HCT116 (cell line): ENCODE results near the gene STIM1. TPM values are rescaled to one million over a fixed set of nuclear protein-coding genes. Genes with fewer than 3 reads are reported as not detected.

Experiments used
- ATAC-seq: fragments of 200-7000 bp; cut with Tn5 transposase; 2 replicates; pipeline ENCODE4 v1.9.1; 2020; ENCODE audit warnings: mild to moderate bottlenecking, moderate library complexity
- BruUV-seq: library from RNA; stranded (reverse); fragments of 400-500 nt; replicated peaks from 2 replicates; lab custom pipeline; 2021; lab: Mats Ljungman, UMichigan
- CTCF ChIA-PET: fragments of 300-600 bp; sonication (Branson Sonifier 250); formaldehyde crosslinking; loops from one replicate; lab custom pipeline; 2021; ENCODE audit warnings: antibody characterized with exemption; lab: Charles Lee
- POLR2A ChIA-PET: fragments of 300-600, 350-600 bp; sonication (Branson Sonifier 250); formaldehyde crosslinking; loops from one replicate; lab custom pipeline; 2021; ENCODE audit warnings: antibody characterized with exemption; lab: Charles Lee
- RAD21 ChIA-PET, 2 experiments: fragments of 300-600 bp; sonication (Branson Sonifier 250); formaldehyde crosslinking; loops; one replicate each; lab custom pipeline; 2023; ENCODE audit warnings: low total read pairs in 2 of 2; ENCODE audit not compliant: uncharacterized antibody in 2 of 2, unreplicated experiment in 2 of 2, low non-redundant PET in 1 of 2; lab: Charles Lee
- DNase-seq: peaks from one replicate; pipeline ENCODE4 v3.0.0-alpha.2; 2010; ENCODE audit warnings: low read depth, low spot score
- H2AFZ ChIP-seq: fragments of 200-600 bp; shearing (Covaris generic), sonication (generic); 2 replicates; pipeline ENCODE4 v1.6.1; 2017; ENCODE audit warnings: low read depth, mixed run types, mixed read lengths, antibody characterized with exemption, low read length; ENCODE audit not compliant: poor library complexity, severe bottlenecking
- H3K27ac ChIP-seq: 2 replicates; pipeline ENCODE4 v1.5.1; 2012; ENCODE audit warnings: low read depth, low read length
- H3K27me3 ChIP-seq: fragments of 200-600 bp; sonication (generic); 2 replicates; pipeline ENCODE4 v1.6.1; 2016; ENCODE audit warnings: mixed run types, low read length, mixed read lengths; ENCODE audit not compliant: insufficient read depth
- H3K36me3 ChIP-seq, 2 experiments: fragments of 200-500 bp in 1 of 2; fragments of 200-600 bp in 1 of 2; sonication (Bioruptor generic) in 1 of 2; sonication (generic) in 1 of 2; 2 replicates each; pipeline versions ENCODE4 v1.5.1 to v1.6.1; 2014 to 2016; ENCODE audit warnings: low read length in 2 of 2, inconsistent platforms in 1 of 2, mixed read lengths in 1 of 2, mixed run types in 1 of 2; ENCODE audit not compliant: insufficient read depth in 2 of 2, control insufficient read depth in 1 of 2
- H3K4me1 ChIP-seq, 2 experiments: fragments of 200-600 bp in 1 of 2; sonication (generic) in 1 of 2; 2 replicates each; pipeline versions ENCODE4 v1.5.1 to v1.6.1; 2012 to 2017; ENCODE audit warnings: low read length in 2 of 2, inconsistent platforms in 1 of 2, mild to moderate bottlenecking in 1 of 2, mixed read lengths in 1 of 2, mixed run types in 1 of 2, moderate library complexity in 1 of 2; ENCODE audit not compliant: insufficient read depth in 2 of 2, control insufficient read depth in 1 of 2
- H3K4me2 ChIP-seq: fragments of 200-600 bp; sonication (generic); 2 replicates; pipeline ENCODE4 v1.6.1; 2017; ENCODE audit warnings: mixed run types, low read length, mixed read lengths
- H3K4me3 ChIP-seq, 2 experiments: fragments of 200-600 bp in 1 of 2; sonication (generic) in 1 of 2; replicated peaks in 1 of 2; 2 replicates each; pipeline ENCODE4 v1.5.1; 2011 to 2016; ENCODE audit warnings: low read length in 2 of 2, control low read depth in 1 of 2, low read depth in 1 of 2, mild to moderate bottlenecking in 1 of 2, mixed read lengths in 1 of 2, mixed run types in 1 of 2
- H3K79me2 ChIP-seq: fragments of 200-600 bp; sonication (generic); 2 replicates; pipeline ENCODE4 v1.6.1; 2017; ENCODE audit warnings: mild to moderate bottlenecking, mixed run types, low read length, moderate library complexity, mixed read lengths; ENCODE audit not compliant: insufficient read depth
- H3K9ac ChIP-seq: fragments of 200-600 bp; sonication (generic); 2 replicates; pipeline ENCODE4 v1.6.1; 2016; ENCODE audit warnings: low read length, mixed read lengths
- H3K9me2 ChIP-seq: fragments of 200-600 bp; sonication (generic), shearing (Covaris generic); 2 replicates; pipeline ENCODE4 v1.6.1; 2017; ENCODE audit warnings: mixed run types, mild to moderate bottlenecking, moderate library complexity; ENCODE audit not compliant: insufficient read depth
- H3K9me3 ChIP-seq, 2 experiments: fragments of 200-500 bp in 1 of 2; fragments of 200-600 bp in 1 of 2; sonication (Bioruptor generic) in 1 of 2; sonication (generic) in 1 of 2; 2 replicates each; pipeline ENCODE4 v1.6.1; 2014 to 2017; ENCODE audit warnings: low read length in 2 of 2, mixed read lengths in 2 of 2, inconsistent platforms in 1 of 2, low read depth in 1 of 2, mild to moderate bottlenecking in 1 of 2, mixed run types in 1 of 2, moderate library complexity in 1 of 2; ENCODE audit not compliant: control insufficient read depth in 1 of 2, insufficient read depth in 1 of 2
- H4K20me1 ChIP-seq: fragments of 200-600 bp; sonication (generic), shearing (Covaris generic); 2 replicates; pipeline ENCODE4 v1.6.1; 2017; ENCODE audit warnings: mixed run types, mild to moderate bottlenecking, moderate library complexity; ENCODE audit not compliant: insufficient read depth
- CBX3 ChIP-seq: IDR thresholded peaks from 2 replicates; pipeline ENCODE4 v1.6.1; 2012; ENCODE audit warnings: low read depth
- REST ChIP-seq: IDR thresholded peaks from 2 replicates; pipeline ENCODE4 v1.6.1; 2012; ENCODE audit warnings: low read depth
- YY1 ChIP-seq: IDR thresholded peaks from 2 replicates; pipeline ENCODE4 v1.6.1; 2011; ENCODE audit warnings: low read length, low read depth, moderate library complexity, mild to moderate bottlenecking; ENCODE audit not compliant: insufficient replicate concordance; ENCODE audit errors: extremely low read depth
- ZBTB33 ChIP-seq: IDR thresholded peaks from 2 replicates; pipeline ENCODE4 v1.6.1; 2011; ENCODE audit warnings: mild to moderate bottlenecking, low read length, moderate library complexity; ENCODE audit not compliant: insufficient replicate concordance; ENCODE audit errors: extremely low read depth
- ZFX ChIP-seq: fragments of 450-650 bp; IDR thresholded peaks from 2 replicates; pipeline ENCODE4 v1.6.1; 2017
- intact Hi-C: fragments of 100-400 bp; cut with micrococcal nuclease; formaldehyde crosslinking; loops from 2 replicates; pipeline ENCODE4 v1.10.0; 2022
- total RNA-seq: library from RNA; stranded (reverse); gene quantifications from one replicate; pipeline ENCODE4 v1.2.1, GENCODE V29; 2021; ENCODE audit not compliant: unreplicated experiment

Gene STIM1
- total RNA-seq, 1 experiment from 2014 or later, result 22.3 TPM

GRCh38 chr11:4054643-4055042 lies 199.2 kb downstream of the STIM1 start:
- Histone ChIP-seq H3K4me1 (no peaks in the 10 kb centered on the region), H3K9me2 (no peaks in the 10 kb centered on the region), H4K20me1 (no peaks in the 10 kb centered on the region), H3K9me3 (no peaks in the 10 kb centered on the region), H2AFZ (no peak overlapping the region), H3K36me3 (no peaks in the 10 kb centered on the region), H3K4me2 (no peak overlapping the region), H3K4me3 (no peak overlapping the region), H3K27me3 (no peaks in the 10 kb centered on the region), H3K79me2 (no peaks in the 10 kb centered on the region), H3K9ac (no peak overlapping the region), H3K27ac (no peak overlapping the region)
- intact Hi-C loops, result no loop called here
- ATAC-seq (no peak), DNase-seq (no peak)
- ChIA-PET CTCF (interaction anchor here (1.8 kb wide), 1 partner anchor 200 kb away, joined by 5 read pairs; the partner anchor contains the start of gene STIM1), RAD21 (no interaction called here), POLR2A (no interaction called here)
- BruUV-seq, result no TSS peak
- TF ChIP-seq CBX3 (no peak), REST (no peak), ZBTB33 (no peak), YY1 (no peak), ZFX (no peak)
